Thoracic aorta endothelial cell (primary cell): ENCODE measurements around the gene CFAP161. TPM values are rescaled to one million over a fixed set of nuclear protein-coding genes. Genes with fewer than 3 reads are reported as not detected.

Source experiments
- total RNA-seq: library from RNA; depleted of rRNA; stranded (reverse); fragments of >200 nt; gene quantifications from 2 replicates; pipeline ENCODE4 v1.2.3, GENCODE V29; 2012

The CFAP161 gene
- total RNA-seq: 0.79 and 0.93 TPM in 2 replicates

GRCh38 chr15:81133782-81134461 lies at the start of gene CFAP161:
CFAP161 (plus strand) TSS chr15:81134270; CDS start chr15:81134330, 60 bp downstream.

GRCh38 chr15:81196576-81197254 lies 62.6 kb downstream of the CFAP161 start, which contains the start of gene IL16:
IL16 (plus strand) TSS chr15:81196879; CDS start chr15:81225400, 28,521 bp downstream.

Other genes starting within 250 kb of the CFAP161 start
- 23.9 and 24.2 TPM in 2 replicates for gene MESD, start 144.5 kb upstream of the CFAP161 start, total RNA-seq
- gene TLNRD1, start 133.3 kb upstream of the CFAP161 start, total RNA-seq: 24.9 and 27.5 TPM in 2 replicates
- gene IL16, start 62.6 kb downstream of the CFAP161 start, total RNA-seq: 0.22 and 0.93 TPM in 2 replicates
- gene STARD5, start 189.9 kb downstream of the CFAP161 start, total RNA-seq: 0.93 and 1.4 TPM in 2 replicates
- not detected in 2 replicates for gene TMC3, start 239.9 kb downstream of the CFAP161 start, total RNA-seq